GM18907 (cell line): Measurements from ENCODE around the gene MICAL3.
"Not testable (repeated sequence)": the region's sequence is repeated elsewhere in the genome, so short reads cannot be mapped to it uniquely, and the experiment has no call there.

Experiments
- ATAC-seq: cut with Tn5 transposase; IDR thresholded peaks from one replicate; pipeline ENCODE4 v1.9.1; 2021; ENCODE audit warnings: mild to moderate bottlenecking, moderate library complexity; ENCODE audit not compliant: unreplicated experiment

MICAL3 gene

DNA sequence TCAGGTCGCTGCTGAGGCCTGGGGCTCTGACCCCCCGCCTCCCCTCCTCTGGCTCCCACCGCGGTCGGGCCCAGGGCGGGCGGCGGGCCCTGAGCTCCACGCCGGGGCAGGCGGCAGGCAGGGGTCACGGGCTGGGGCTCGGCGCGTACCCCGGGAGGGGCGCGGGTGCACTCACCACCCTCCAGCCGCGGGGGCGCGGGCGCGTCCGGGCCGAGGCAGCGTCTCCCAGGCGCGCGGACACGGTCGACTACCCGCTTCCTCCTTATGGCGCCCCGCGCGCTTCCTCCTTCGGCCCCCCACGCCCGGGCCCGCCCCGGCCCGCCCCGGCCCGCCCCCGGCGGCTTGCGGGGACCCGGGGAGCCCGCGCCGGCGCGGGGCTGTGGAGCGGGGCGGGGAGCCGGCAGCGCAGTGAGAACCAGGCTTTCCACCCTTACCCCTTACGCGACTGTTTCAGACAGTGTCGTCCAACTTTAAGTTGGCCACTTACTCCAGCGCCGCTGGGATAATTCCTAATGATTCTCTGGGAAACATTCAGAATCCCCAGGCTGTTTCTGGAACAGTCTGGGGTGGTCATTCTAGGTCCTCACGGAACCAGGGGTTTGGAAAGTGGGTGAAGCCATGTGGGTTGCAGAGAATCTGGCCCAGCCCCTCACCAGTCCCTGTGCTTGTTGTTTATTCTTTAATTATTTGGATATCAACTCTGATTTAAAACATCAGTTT, 250.0 kb downstream of the MICAL3 start, which contains the start of gene BID:
Gene BID (minus strand): TSS at position 264 of the 720 bp plus-strand sequence. CDS start 24,353 bp downstream, outside the sequence.
- ATAC-seq = peak; percentile 33

DNA sequence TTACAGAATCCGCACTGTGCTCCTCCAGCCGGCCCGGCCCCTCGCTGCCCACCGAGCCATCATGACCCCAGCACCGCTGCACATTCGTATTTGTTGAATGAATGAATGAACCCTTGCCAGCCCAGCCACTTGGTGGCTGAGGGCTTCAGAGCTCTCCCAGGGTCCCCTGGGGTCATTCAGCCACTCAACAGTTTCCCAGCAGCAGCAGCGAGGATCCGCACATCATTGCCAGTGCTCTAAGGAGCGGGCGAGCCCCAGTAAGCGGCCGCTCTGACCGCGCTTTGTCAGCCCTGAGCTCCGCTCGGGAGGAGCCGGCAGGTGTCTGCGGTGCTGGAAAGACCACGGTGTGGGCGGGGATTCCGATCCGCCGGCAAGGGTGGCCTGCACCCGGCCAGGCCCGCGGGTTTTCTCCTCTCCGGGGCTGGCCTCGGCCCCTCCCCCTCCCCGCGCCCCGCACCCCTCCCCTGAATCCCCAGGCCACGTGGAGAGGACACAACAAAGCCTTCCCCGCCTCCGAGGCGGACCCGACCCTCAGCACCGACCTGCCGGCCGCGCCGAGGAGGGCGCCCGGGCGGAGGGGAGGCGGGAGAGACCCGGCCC, 250.7 kb downstream of the MICAL3 start:
- peak; percentile 31 for ATAC-seq

DNA sequence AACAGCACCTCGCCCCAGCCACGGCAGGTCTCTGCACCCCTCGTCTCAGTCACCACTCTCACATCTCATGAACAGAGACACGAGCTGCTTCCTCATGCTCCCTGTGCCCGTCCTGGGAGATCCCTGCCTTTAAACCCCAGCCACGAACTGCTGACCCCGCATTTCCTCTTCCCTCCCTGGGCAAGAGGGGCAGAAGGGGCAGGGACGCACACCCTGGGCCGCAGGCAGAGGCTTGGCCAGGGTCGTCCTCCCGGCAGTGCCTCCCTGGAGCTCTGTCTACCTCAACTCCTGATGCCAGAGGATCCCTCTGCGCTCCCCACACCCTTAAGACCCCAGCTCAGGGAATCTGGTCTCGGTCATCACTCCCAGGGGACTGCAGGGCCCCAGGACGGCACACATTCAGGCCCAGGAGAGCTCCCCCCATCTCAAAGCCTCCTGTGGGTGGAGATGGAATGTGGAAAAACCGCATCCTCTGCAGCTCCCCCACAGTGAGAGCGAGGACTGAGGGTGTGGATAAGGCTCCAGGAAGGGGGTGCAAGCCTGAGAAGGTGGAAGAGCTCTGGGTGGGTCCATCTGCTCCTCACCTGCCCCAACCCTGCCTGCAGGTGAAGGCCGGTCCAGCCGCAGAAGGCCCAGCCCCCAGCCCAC, 251.3 kb downstream of the MICAL3 start:
- no peak for ATAC-seq

DNA sequence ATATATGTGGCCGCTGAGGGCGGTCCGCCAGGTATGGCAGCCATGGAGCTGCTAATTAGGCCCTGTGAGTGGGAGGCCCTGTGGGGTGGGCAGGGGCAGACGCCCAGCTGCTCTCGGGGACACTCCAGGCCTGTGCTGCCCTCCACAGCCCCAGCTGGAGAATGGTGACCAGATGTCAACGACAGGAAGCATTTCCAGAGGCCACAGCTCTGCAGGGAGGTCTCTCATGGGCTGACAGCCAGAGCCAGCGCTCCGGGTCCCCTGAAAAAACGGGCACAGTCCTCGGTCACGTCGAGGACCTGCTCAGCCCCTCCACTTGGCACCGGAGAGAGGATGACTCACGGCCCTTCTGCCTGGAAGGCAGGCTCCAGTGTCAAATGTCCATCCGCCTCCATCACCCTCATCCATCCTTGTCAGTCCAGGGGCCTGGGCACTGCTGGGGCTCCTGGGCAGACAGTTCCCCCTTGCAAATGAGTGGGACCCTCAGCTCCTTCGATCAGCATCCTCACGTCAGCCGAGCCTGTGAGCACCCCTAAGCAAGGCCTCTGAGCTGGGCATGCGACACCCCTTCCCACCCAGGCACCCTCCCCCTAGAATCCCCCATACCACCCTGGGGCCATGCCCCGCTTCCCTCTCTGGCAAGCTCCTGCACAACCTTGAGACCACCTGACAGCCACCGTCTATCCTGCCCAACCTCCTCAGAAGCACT, 252.0 kb downstream of the MICAL3 start:
- no peak for ATAC-seq

DNA sequence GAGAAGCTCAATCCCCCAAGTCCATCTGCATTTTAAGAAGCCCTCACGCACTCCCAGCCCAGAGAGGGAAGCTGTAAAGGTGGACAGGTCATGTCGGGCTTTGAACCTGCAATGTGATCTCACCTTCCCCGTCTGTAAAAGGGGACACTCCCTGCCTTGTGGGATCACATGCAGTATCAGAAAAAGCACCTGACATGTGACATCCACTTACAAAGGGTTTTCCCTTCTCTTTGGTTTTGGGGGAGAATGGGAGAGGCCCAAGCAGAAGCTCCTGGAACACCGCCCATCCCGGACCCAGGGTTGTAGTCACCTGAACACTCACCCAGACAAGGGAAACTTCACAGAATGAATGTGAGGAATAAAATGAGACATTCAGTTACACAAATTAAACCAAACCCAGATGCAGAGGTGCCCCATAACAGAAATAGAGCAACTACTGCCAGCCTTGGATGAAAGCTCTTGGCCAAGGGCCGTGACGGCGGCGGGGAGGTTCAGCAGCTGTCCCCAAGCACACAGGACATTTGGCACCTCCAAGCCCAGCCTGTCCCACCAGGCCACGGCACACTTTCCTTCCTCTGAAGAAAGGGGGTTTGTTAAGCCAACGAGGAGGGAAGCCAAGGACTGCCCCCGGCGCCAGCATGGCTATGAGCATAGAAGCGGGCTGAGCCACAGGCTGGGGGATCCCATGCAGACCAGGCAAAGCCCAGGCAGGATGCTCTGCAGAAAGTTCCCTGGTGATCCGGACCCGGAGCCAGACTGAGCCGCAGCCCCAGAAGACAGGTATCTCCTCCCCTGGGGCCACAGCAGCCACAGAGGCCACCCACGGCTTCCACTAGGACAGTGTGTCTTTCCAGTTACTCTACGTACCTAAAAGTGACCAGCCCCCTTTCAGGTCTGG, 253.9 kb downstream of the MICAL3 start:
- ATAC-seq = no peak

DNA sequence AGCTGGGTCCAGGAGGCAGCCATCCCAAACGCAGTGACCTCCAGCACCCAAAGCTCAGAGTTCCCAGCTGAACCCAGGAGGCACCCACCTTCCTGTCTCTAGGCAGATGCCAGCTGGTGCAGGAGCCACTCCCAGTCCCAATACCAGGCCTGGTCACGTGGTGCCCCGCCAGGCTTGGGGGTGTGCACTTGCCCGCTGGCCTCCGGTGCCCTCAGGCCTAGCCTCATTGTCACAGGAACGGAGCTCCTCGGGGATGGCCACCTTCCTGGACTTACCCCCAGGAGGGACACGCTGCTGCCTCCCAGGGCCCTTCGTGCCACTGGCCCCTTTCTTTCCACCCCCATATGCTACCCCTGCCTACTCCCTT, 254.7 kb downstream of the MICAL3 start:
- no peak for ATAC-seq

DNA sequence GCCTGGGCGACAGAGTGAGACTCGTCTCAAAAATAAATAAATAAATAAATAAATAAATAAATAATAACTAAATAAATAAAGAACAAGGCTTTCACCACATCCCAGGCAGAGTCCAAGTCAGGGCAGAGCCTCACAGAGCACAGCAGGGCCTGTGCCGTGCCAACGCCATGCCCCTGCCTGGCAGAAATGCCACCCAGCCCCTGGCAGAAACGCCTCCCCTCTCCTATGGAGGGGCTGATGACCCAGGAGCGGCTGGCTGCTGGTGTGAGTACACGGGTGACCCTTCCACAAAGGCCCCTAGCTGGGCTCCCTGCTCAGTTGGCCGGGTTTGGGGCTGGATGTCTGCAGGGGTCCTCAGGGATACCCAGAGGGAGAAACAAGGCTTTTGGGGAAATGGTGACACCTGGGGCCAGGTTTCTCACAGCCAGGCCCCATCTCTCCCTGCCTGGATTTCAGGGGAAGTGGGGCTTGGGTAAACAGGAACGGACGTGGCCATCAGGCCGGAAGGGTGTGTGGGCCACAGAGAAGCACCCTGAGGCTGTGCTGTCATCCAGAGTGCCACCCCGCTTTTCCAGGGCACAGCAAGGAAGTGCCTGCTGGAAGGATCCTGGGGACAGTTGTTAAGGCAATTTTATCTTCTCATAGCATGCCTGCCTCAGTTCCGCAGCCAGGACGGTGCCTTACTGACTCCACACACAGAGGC, 255.2 kb downstream of the MICAL3 start:
- no peak for ATAC-seq

DNA sequence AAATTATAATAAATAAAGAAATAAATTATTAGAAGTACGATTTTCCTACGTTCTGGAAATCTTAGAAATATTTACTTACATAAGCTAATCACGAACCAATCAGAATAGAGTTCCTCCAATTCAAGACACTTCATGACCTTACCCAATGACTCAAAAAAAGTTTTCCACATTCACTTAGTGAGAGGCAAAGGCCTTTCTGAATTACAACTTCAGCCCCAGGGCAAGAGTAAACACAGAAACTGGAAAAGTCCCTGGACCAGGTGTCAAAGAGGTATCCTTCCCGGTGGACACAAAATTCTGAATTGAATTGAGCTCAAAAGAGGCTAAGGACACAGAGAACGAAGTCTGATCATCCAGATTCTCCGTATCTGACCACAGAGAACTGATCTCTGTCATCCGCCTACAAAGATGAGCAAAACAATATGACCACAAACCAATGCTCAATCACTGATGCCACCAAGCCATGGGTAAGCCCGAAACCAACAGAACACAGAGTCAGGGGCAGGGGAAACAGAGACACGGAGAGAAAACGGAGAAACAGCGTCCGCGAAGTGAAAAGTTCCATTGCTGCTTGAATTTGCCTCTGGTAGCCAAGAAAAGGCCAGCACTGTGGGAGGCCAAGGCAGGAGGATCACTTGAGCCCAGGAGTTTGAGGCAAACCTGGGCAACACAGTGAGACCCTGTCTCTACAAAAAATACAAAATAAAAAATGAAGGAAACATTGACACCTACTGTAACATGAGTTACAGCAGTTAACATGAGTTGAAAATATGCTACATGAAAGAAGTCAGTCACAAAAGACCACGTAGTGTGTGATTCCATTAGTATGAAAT, 256.9 kb downstream of the MICAL3 start:
- peak; percentile 81 for ATAC-seq

DNA sequence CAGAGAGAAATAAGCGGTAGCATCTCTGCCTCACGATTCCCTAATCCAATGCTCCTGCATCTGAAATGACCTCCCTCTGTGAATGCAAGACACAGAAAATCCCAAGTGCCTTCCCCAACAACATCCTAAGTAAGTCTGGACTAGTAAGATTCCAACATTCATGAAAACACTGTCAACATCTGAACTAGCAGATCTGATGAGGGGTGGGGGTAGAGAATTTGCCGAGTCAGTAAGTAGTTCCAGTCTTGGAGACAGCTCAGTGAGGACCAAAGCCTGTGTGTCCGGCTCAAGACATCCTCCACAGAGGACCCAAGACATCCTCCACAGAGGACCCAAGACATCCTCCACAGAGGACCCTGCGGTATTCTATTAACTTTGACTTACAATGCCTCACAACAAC, 259.5 kb downstream of the MICAL3 start:
- not testable (repeated sequence) for ATAC-seq

DNA sequence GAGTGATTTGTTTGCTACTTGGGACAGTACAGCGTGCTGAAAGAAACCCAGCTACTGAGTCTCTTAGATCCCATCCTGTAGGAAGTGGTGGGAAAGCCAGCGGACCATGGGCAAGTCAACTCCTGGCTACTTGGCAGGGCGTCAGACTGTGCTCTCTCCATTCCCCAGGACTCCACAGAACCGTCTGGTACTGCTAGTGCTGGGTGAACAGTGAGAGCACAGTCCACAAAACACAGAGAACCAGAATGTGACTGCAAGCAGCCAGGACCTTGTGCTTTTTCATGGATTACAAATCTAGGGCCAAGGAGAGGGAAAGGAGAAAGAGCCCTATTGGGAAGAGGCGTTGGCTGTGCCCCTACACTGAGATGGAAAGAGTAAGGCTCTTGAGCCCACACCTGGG, 260.3 kb downstream of the MICAL3 start:
- no peak for ATAC-seq

DNA sequence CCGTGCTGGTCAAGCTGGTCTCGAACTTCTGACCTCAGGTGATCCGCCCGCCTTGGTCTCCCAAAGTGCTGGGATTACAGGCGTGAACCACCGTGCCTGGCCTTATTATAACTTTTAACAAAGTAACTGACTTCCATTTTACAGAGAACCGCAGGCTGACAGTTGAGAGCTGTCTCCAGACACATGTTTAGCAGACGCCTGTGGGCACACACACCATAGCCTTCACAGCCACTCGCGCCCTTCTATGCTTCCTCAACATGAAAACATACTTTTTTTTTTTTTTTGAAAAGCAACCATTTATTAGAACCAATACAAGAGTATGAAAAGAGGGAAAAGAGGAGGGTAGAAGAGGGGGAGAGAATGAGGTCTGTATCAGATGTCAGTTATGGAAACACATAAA, 260.9 kb downstream of the MICAL3 start:
- ATAC-seq = not testable (repeated sequence)

DNA sequence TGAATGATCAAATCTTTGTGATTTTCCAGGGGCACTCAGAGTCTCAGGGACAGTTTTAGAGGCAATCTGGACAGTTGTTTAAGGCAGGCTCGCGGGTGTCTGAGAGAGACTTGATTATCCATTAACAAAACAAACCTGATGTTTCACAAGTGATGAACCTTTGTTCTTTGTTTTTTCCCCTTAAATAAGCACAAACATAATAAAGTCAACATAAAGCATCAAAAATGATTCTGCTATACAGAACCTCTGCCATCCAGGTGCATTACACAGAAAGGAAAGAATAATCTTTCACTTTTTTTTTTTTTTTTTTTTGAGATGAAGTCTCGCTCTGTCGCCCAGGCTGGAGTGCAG, 263.2 kb downstream of the MICAL3 start:
- ATAC-seq = no peak

DNA sequence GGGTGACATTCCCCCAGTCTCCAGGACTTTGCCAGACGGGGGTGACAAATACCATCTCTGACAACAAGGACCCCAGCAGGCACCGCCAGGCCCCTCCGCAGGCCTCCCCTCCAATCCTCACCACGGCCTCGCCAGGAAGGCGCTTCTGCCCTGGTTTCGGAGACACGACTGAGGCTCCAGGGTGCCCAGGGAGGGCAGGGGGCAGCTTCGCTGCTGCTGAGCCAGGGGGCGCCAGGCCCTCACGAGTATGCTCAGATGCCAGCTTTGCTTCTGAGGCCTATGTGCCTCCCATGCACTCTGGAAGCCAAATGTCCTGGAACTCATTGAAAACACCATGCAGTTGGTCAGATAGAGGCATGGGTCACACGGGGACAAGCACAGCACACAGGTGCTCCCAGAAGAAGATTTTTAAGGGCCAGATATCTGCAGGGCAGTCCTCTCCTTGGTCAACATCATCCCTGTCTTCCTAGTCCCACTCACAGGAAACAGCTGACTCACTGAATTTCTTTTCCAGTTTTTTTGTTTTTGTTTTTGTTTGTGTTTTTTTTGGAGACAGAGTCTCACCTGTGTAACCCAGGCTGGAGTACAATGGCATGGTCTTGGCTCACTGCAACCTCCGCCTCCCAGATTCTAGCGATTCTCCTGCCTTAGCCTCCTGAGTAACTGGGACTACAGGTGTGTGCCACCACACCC, 270.0 kb downstream of the MICAL3 start:
- no peak for ATAC-seq

DNA sequence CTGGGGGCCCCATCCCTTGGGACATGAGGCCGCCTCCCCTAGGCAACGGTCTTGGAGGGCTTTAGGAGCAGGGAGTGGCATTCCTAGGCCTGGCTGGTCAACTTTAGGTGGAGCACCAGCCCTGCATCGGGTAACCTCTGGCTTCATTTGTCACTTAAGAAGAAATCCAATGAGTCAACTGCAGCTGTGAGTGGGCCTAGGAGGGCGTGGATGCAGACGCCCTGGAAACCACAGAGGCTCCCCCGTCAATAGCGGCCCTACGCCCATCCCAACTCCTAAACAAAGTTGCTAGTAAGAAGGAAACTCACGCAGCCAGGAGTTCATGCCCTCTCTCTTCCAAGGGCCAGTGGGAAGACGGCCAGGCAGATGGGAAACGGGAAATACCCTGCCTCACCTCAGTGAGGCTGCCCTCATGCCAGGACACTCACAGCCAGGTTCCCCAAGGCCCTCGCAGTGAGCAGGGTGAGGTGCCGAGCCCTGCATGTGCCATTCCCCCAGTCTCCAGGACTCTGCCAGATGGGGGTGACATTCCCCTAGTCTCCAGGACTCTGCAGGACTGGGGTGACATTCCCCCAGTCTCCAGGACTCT, 270.9 kb downstream of the MICAL3 start:
- ATAC-seq = no peak

DNA sequence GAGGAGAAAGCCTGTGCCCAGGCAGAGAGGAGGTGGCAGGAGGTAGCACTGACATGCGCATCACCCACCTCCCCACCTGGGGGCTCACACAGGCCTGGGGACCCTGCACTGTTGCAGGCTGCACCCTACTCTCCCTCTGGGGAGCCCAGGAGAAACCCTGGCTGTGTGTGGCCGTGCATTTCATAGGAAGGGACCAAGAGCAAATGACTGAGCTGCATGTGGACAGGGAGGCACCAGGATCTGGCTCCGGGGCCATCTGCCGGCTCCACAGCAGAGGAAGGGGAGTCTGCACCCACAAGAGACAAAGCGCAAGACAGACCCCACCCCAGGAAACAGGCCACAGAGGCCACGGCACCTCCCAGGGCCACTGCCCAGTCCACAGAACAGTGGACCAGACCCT, 272.8 kb downstream of the MICAL3 start:
- no peak for ATAC-seq

DNA sequence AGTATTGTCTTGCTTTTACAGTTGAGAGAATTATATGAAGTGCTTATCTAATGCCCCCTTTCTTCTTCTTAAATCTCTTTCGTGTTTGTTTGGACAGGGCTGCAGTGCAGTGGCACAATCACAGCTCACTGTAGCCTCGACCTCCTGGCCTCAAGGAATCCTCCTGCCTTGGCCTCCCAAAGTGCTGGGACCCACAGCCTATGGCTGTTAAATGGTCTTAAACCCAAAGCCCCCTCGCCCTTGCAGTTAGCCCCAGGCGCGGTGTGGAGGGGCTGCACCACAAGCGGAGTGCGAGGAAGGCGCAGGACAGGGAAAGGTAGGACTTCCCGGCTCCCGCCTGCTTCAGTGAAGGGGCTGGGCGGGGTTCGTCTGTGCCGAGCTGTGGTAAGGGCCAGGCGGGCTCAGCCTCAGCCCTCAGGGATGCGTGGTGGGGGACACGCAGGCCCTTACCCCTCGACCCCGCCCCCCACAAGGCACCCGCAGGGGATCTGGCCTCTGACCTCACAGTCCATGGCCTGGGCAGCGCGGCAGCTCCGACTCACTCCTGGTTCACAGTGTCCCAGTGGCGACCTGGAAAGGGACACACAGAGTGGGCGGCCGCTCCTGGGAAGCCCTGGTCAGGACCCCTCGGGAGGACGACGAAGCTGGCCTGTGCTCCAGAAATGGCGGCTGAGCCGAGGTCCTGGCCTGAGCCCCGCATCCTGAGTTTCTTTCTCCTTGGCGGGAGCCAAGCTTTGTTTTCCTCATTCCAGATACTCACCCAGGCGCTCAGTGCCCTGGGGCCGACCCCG, 274.6 kb downstream of the MICAL3 start:
- ATAC-seq = no peak

DNA sequence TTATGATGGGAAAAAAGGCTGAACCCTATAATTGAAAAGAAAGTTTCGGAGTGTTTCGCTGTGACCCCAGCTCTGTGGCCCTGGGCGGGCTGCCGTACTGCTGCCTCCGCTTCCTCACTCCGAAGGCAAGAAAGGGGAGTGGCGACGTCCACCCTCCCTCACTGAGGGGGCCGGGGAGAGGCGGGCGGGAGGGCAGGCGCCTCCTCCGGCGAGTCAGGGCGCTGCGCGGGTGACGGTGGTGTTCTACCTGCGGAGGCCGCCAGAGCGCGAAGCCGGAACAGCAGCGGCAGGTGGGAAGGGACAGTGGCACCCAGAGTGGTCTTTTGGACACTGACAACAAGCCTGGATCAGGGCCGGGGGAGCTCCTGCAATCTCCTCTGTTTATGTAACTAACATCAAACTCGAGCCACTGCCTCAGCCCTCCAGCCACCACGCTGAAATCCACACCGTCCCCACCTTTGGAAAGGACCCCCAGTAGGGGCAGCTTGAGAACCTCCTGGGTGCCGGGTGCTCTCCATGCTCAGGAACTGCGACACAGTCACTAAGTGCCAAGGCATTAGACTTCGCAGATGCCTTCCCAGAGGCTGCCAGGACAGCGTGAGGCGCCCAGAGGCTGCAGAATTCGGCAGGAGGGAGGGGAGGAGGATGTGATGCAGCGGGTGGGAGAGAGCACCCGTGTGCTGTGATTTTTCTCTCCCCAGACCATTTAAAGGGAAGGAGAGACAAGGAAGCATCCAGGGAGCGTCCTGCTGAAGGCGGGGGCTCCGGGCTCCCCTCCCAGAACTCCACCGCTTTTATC, 275.6 kb downstream of the MICAL3 start:
- no peak for ATAC-seq
